Heart left ventricle (tissue), 13 donors: ENCODE results near the gene HOXD12.

ENCODE experiments used
- CTCF ChIP-seq, 12 donors: fragments of 200-600 bp; sonication (generic) in 4 of 12; IDR thresholded peaks; one replicate each; pipeline versions ENCODE4 v1.5.0 to v1.8.0; 2018 to 2022; ENCODE audit warnings: antibody characterized with exemption in 12 of 12, mild to moderate bottlenecking in 5 of 12
- POLR2A ChIP-seq, 2 donors: fragments of 450-650 bp; IDR thresholded peaks; one replicate each; pipeline ENCODE4 v1.6.1; 2017; ENCODE audit warnings: antibody characterized with exemption in 2 of 2, mild to moderate bottlenecking in 2 of 2, moderate library complexity in 2 of 2
- donor health status: ischemic (EF 13 %, LVEDD 7.1; RV severe dilation, severe dysfunction).
- donor health status: DM: no; HTN: yes; CAD: no.
- donor health status: DM: no; HTN: no; CAD: no.
- donor health status: ischemic (EF 25% LVEDD 6.9; RV normal size, moderate dysfunction).
- donor health status: ischemic (EF 25% LVEDD 5.7; RV mildly dilated, moderate dysfunction).
- donor health status: ischemic (EF 35%, LVEDD 5.7; RV mildly dilated, moderate dysfunction).
- donor health status: nonischemic (EF 11% LVEDD 7.7; RV severe dilation, severe dysfunction).
- donor health status: DM: yes; HTN: yes; CAD: no.
- donor health status: PGD.
- donor health status: ischemic (EF 29% LVEDD 5.4; RV normal size, mild dysfunction).
- donor health status: nonischemic (EF 23%, LVEDD 6.1; RV moderate dilation, normal function).

- TF ChIP-seq CTCF (IDR thresholded peaks at IDR 0.05) (no peak), POLR2A (IDR thresholded peaks at IDR 0.05) (no peak)
Observed at GRCh38 chr2:176093898-176094249, 5.7 kb upstream of the HOXD12 start.
